Stimulated activated naive CD8-positive, alpha-beta T cell treated with anti-CD3 and anti-CD28 coated beads, Interleukin-15, Interleukin-2, amounts not matched to agents 100 ng/mL and 50 ng/mL, for 24 hours (primary cell): ENCODE measurements around the gene UNKL.

Source experiments
- H3K27ac Mint-ChIP-seq: one replicate; pipeline ENCODE4 v1.8.0; 2021; ENCODE audit warnings: mild to moderate bottlenecking, mixed read lengths
- H3K27me3 Mint-ChIP-seq: one replicate; pipeline ENCODE4 v1.8.0; 2021; ENCODE audit warnings: mixed read lengths
- H3K36me3 Mint-ChIP-seq: one replicate; pipeline ENCODE4 v1.8.0; 2021; ENCODE audit warnings: low read depth, mixed read lengths
- H3K4me1 Mint-ChIP-seq: one replicate; pipeline ENCODE4 v1.8.0; 2021; ENCODE audit warnings: low read depth, mixed read lengths
- H3K4me3 Mint-ChIP-seq: one replicate; pipeline ENCODE4 v1.8.0; 2021; ENCODE audit warnings: mild to moderate bottlenecking, mixed read lengths
- H3K9me3 Mint-ChIP-seq: one replicate; pipeline ENCODE4 v1.8.0; 2021; ENCODE audit warnings: mixed read lengths

Gene UNKL

DNA sequence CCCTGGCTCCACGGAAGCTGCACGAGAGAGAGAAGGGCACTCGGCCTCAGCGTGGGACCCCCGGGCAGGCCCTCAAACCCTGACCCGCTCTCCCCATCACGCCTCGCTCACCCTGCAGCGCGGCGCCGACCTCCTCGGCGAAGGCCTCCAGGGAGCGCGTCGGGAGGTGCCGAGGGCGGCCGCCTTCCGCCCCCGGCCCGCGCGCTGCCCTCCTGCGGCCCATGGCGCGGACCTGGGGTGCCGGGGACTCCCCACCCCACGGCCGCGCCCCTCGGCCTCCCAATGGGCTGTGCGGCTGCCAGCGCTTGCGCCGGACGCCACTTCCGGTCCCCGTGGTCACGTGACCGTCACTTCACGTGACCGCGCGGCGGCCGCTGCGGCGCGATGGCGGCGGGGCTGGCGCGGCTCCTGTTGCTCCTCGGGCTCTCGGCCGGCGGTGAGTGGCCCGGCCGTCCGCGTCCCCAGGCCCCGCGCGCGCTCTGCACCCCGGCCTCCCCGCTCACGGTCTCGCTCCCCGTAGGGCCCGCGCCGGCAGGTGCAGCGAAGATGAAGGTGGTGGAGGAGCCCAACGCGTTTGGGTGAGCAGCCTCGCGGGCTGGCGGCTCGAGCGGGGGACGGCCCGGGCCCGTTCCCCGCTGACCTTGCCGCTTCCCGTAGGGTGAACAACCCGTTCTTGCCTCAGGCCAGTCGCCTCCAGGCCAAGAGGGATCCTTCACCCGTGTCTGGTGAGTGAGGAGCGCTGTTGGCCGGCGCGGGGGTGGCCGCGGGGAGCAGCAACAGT lies 62.7 kb downstream of the UNKL start, which contains the start of the genes GNPTG and TSR3:
TSS of gene GNPTG (plus strand) at position 350 of the 781 bp plus-strand sequence. CDS start at position 385, 35 bp downstream.
TSS of gene TSR3 (minus strand) at position 297 of the 781 bp plus-strand sequence. CDS start at position 223, 74 bp downstream.
- H3K27me3 Mint-ChIP-seq, result no peaks in the 10 kb centered on the region
- peak within 1 kb of the TSS; percentile 90 for H3K4me3 Mint-ChIP-seq
- peak within 1 kb of the TSS; percentile 81 for H3K27ac Mint-ChIP-seq
- H3K4me1 Mint-ChIP-seq, result peaks cover 41% of the 10 kb centered on the region
- no peaks in the 10 kb centered on the region for H3K9me3 Mint-ChIP-seq
- peaks cover 12% of the 10 kb centered on the region for H3K36me3 Mint-ChIP-seq

DNA sequence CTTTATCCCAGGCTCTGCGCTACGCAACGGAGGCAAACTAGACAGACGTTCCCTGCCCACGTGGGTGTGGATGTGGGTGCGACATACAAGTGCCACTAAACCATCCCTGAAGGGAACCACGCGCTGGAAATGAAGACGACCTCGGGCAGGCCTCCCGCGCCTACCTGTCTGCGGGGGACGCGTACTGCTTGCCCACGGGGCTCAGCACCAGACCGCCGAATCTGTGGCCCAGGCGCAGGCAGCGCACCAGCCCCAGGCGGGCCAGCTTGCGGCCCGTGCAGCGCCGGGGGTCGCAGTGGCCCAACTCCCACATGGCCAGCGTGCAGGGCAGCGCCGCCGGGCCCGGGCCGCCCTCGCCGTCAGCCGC lies 63.3 kb downstream of the UNKL start:
- H3K4me3 Mint-ChIP-seq, result peak overlapping the region; percentile 87
- H3K36me3 Mint-ChIP-seq, result peaks cover 12% of the 10 kb centered on the region
- H3K27ac Mint-ChIP-seq, result peak overlapping the region; percentile 81
- no peaks in the 10 kb centered on the region for H3K27me3 Mint-ChIP-seq
- H3K9me3 Mint-ChIP-seq, result no peaks in the 10 kb centered on the region
- peaks cover 41% of the 10 kb centered on the region for H3K4me1 Mint-ChIP-seq

DNA sequence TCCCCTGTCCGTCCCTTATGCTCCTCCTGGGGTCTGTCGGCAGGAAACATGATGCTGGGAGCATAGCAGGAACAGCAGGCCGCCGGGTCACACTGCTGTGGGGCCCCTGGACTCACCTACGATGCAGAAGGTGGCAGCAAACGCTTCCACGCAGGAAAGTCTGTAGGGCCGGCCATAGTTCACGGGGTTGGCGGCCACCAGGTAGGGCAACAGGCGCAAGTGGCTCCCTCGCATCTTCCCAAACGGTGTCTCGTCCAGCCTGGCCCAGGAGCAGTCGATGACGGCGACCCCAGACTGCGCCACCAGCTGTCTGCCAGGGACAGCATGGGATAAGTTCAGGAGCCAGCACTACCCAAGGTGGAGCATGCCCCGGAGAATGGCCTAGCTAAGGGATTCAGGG lies 63.8 kb downstream of the UNKL start:
- Mint-ChIP-seq H3K27ac (peak overlapping the region; percentile 81), H3K36me3 (peaks cover 12% of the 10 kb centered on the region), H3K9me3 (no peaks in the 10 kb centered on the region), H3K4me1 (peaks cover 41% of the 10 kb centered on the region), H3K27me3 (no peaks in the 10 kb centered on the region), H3K4me3 (peak overlapping the region; percentile 87)

DNA sequence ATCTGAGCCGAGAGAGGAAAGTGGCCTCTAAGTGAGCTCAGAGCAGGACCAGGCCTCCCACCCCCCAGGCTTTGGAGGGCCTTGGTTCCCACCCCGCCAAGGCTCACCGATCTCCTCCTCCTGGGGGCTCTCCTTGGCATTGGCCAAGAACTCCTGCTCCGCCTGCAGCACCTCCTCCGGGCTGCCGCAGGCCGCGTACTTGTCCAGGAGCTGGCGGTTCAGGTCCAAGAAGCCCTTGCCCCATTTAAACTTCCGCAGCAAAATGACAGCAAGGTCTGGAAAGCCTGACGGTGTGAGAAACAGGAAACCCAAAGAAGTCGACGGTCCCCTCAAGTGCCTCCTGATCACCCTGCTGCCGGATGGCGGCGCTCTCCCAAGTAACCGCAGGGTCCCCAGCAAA lies 64.6 kb downstream of the UNKL start:
- H3K27me3 Mint-ChIP-seq, result no peaks in the 10 kb centered on the region
- H3K4me1 Mint-ChIP-seq, result peaks cover 37% of the 10 kb centered on the region
- H3K27ac Mint-ChIP-seq, result peak overlapping the region; percentile 49
- H3K4me3 Mint-ChIP-seq, result peak overlapping the region; percentile 87
- peaks cover 12% of the 10 kb centered on the region for H3K36me3 Mint-ChIP-seq
- H3K9me3 Mint-ChIP-seq, result no peaks in the 10 kb centered on the region

DNA sequence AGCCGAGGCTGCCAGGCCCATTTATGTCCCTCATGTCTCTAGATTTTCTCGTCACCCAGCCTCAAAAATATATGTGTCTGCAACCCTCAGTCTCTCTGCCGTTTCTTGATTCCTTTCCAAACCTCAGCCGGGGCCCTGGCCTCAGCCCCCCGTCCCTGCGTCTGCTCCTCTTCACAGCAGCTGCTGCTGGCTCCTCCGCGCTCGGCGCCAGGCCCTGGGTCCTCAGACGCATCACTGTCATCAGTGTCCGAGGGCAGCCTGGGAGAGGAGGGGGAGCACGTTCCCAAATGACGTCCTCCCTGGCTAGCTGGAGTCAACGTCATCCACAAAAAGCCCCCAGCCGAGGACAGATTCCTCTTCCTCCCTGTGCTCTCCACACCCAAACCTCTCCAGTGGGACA lies 65.2 kb downstream of the UNKL start:
- Mint-ChIP-seq H3K27ac (no peak overlapping the region), H3K27me3 (no peaks in the 10 kb centered on the region), H3K4me1 (peaks cover 33% of the 10 kb centered on the region), H3K36me3 (peaks cover 12% of the 10 kb centered on the region), H3K9me3 (no peaks in the 10 kb centered on the region), H3K4me3 (no peak overlapping the region)

DNA sequence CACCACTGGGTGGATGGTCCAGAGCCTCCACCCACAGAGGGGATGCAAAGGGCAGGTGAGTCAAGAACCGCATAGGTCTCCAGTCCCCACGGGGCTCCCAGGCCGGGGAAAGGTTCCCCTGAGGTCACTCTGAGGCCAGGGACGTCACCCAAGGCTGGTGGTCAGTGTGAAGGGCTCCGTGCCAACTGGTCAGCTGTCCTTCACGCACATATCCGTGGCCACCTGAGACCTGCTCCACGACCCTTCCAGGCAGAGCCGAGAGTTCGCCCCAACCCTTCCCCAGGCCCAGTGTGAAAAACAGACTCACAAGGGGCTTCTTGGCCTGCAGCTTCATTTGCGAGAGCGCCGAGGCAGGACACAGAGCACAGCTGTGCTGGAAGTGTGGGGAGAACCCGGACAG lies 65.6 kb downstream of the UNKL start:
- peaks cover 35% of the 10 kb centered on the region for H3K4me1 Mint-ChIP-seq
- no peaks in the 10 kb centered on the region for H3K9me3 Mint-ChIP-seq
- H3K4me3 Mint-ChIP-seq, result no peak overlapping the region
- H3K27me3 Mint-ChIP-seq, result no peaks in the 10 kb centered on the region
- H3K36me3 Mint-ChIP-seq, result peaks cover 12% of the 10 kb centered on the region
- no peak overlapping the region for H3K27ac Mint-ChIP-seq

DNA sequence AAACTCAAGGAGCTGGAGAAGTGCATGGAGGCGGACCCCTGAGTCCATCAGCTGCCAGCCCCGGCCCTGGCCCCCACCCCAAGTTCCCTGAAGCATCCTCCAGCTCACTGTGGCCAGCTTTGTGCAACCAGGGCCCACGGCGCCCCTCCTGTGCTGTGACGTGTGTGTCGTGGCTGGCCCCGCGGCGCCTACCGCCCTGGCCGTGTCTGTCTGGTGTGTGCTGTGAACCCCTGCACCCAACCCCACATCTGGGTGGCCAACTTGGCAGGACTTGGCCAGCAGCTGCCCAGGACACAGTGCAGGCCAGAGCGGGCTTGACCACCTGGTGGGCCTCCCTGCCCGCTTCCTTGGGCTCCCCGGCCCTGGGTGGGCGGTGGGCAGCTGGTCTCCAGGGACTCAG lies 66.1 kb downstream of the UNKL start:
- Mint-ChIP-seq H3K9me3 (no peaks in the 10 kb centered on the region), H3K36me3 (peaks cover 12% of the 10 kb centered on the region), H3K4me1 (peaks cover 32% of the 10 kb centered on the region), H3K27me3 (no peaks in the 10 kb centered on the region), H3K4me3 (no peak overlapping the region), H3K27ac (no peak overlapping the region)

DNA sequence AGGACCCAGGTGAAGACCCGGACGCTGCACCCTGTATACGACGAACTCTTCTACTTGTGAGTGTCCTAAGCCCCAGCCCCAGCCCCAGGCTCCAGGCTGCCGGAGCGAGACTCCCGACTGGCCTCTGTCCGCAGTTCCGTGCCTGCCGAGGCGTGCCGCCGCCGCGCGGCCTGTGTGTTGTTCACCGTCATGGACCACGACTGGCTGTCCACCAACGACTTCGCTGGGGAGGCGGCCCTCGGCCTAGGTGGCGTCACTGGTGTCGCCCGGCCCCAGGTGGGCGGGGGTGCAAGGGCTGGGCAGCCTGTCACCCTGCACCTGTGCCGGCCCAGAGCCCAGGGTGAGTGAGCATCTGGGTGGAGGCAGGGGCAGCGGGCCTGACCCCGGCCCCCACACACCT lies 66.5 kb downstream of the UNKL start:
- Mint-ChIP-seq H3K9me3 (no peaks in the 10 kb centered on the region), H3K27ac (no peak overlapping the region), H3K4me1 (peaks cover 32% of the 10 kb centered on the region), H3K27me3 (no peaks in the 10 kb centered on the region), H3K36me3 (peaks cover 12% of the 10 kb centered on the region), H3K4me3 (no peak overlapping the region)

DNA sequence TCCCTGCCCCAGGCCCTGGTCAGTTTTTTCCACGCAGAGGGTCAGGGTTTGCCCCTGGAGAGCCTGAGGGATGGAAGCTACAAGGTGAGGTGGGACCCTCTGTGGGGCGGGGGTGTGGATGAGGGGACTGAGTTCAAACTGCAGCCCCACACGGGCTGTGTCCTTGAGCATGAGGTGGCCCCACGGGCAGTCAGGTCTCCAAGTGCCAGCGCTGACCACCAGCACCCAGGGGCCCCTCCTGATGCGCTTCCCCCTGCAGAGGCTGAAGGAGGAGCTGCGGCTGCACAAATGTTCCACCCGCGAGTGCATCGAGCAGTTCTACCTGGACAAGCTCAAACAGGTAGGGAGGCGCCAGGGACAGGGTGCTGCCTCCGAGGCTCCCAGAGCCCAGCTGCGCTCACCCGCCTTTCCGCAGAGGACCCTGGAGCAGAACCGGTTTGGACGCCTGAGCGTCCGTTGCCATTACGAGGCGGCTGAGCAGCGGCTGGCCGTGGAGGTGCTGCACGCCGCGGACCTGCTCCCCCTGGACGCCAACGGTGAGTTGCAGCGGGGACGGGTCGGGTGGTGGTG lies 67.1 kb downstream of the UNKL start:
- H3K4me1 Mint-ChIP-seq, result peaks cover 33% of the 10 kb centered on the region
- no peak overlapping the region for H3K27ac Mint-ChIP-seq

DNA sequence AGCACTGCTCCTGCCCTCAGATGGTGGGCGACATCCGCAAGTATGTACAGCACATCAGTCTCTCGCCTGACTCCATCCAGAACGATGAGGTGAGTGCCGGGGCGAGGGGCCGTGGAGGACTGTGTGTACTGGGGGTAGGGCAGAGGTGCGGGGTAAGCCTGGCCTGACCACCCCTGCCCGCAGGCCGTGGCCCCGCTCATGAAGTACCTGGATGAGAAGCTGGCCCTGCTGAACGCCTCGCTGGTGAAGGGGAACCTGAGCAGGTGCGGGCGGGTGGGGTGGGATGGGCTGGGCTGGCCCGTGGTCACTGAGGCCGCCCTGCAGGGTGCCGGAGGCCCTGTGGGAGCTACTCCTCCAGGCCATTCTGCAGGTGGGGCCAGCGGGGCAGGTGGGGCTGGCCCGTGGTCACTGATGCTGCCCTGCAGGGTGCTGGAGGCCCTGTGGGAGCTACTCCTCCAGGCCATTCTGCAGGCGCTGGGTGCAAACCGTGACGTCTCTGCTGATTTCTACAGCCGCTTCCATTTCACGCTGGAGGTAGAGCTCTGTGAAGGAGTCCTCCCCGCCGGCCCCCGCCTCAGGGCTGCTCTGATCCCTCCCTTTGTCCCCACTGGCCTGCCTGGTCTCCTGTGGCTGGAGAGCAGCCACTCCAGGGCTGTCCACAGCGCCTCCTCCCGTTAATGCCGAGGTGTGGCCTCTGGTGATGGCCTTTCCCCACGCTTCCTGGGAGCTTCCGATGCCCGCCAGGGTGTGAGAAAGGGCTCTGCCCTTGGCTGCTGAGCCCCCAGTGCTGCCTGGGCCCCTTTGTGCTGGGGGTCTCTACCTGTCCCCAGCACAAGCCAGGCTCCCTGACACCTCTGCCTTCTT lies 67.8 kb downstream of the UNKL start:
- no peaks in the 10 kb centered on the region for H3K27me3 Mint-ChIP-seq
- H3K27ac Mint-ChIP-seq, result no peak overlapping the region
- H3K9me3 Mint-ChIP-seq, result no peaks in the 10 kb centered on the region
- peaks cover 37% of the 10 kb centered on the region for H3K4me1 Mint-ChIP-seq
- peaks cover 6% of the 10 kb centered on the region for H3K36me3 Mint-ChIP-seq
- no peak overlapping the region for H3K4me3 Mint-ChIP-seq

More for the DNA sequence above, 67.1 kb downstream of the UNKL start:
- no peaks in the 10 kb centered on the region for H3K27me3 Mint-ChIP-seq
- peaks cover 9% of the 10 kb centered on the region for H3K36me3 Mint-ChIP-seq
- H3K4me3 Mint-ChIP-seq, result no peak overlapping the region
- H3K9me3 Mint-ChIP-seq, result no peaks in the 10 kb centered on the region

DNA sequence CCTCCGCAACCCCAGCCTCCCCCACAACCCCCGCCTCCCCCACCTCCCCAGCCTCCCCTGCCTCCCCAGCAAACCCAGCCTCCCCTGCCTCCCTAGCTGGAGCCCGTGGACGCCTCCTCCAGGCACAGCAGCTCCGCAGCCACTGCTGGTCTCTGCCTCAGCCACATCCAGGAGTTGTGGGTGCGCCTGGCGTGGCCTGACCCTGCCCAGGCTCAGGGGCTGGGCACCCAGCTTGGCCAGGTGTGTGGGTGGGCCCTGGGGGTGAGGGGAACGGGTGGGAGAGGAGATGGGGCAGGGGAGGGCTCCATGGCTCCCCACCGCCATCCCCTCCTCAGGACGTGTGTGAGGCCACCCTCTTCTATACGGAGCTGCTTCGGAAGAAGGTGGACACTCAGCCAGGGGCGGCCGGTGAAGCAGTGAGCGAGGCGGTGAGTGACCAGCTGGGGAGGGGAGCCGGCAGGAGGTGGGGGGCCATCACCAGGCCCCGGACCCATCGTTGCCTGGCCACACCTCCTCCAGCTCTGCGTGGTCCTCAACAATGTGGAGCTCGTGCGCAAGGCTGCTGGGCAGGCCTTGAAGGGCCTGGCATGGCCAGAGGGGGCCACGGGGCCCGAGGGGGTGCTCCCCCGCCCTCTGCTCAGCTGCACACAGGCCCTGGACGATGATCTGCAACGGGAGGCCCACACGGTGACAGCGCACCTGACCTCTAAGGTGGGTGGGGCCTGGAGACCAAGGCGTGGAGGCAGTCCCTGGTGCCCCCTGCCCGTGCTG lies 68.7 kb downstream of the UNKL start:
- H3K36me3 Mint-ChIP-seq, result peaks cover 6% of the 10 kb centered on the region
- no peaks in the 10 kb centered on the region for H3K9me3 Mint-ChIP-seq
- no peaks in the 10 kb centered on the region for H3K27me3 Mint-ChIP-seq
- no peak overlapping the region for H3K27ac Mint-ChIP-seq
- H3K4me3 Mint-ChIP-seq, result no peak overlapping the region
- peaks cover 34% of the 10 kb centered on the region for H3K4me1 Mint-ChIP-seq

DNA sequence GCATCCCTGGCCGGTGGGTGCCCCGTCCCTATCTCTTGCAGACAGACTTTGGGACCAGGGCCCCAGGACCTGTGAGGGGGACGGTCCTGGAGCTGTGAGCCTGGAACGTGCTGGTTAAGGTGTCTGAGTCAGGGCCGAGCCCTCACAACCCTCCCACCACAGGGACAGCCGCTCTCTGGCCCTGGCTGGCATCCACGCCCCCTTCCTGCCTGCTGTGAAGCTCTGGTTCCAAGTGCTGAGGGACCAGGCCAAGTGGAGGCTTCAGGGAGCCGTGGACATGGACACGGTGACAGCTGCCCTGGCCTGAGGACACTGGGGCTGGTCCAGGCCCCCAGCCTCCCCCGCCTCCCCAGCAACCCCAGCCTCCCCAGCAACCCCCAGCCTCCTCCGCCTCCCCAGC lies 69.4 kb downstream of the UNKL start:
- no peak overlapping the region for H3K27ac Mint-ChIP-seq
- peaks cover 26% of the 10 kb centered on the region for H3K4me1 Mint-ChIP-seq
- H3K4me3 Mint-ChIP-seq, result no peak overlapping the region
- no peaks in the 10 kb centered on the region for H3K27me3 Mint-ChIP-seq
- peaks cover 6% of the 10 kb centered on the region for H3K36me3 Mint-ChIP-seq
- H3K9me3 Mint-ChIP-seq, result no peaks in the 10 kb centered on the region

DNA sequence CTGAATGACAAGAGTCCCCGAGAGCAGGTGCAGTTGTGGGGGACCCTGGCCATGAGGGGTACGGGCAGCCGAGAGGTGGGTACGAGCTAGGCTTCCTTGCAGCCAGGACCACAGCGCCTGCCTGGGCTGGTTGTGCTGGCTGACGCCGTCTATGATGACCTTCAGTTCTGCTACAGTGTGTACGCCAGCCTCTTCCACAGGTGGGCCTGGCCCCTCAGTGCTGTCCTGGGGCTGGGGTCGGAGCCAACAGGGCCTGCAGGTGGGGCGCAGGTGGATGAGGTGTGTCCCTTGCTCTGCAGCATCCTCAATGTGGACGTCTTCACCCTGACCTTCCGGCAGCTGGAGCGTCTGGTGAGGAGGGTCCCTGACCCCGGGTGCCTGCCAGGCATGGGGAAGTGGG lies 70.0 kb downstream of the UNKL start:
- H3K27ac Mint-ChIP-seq, result no peak overlapping the region

DNA sequence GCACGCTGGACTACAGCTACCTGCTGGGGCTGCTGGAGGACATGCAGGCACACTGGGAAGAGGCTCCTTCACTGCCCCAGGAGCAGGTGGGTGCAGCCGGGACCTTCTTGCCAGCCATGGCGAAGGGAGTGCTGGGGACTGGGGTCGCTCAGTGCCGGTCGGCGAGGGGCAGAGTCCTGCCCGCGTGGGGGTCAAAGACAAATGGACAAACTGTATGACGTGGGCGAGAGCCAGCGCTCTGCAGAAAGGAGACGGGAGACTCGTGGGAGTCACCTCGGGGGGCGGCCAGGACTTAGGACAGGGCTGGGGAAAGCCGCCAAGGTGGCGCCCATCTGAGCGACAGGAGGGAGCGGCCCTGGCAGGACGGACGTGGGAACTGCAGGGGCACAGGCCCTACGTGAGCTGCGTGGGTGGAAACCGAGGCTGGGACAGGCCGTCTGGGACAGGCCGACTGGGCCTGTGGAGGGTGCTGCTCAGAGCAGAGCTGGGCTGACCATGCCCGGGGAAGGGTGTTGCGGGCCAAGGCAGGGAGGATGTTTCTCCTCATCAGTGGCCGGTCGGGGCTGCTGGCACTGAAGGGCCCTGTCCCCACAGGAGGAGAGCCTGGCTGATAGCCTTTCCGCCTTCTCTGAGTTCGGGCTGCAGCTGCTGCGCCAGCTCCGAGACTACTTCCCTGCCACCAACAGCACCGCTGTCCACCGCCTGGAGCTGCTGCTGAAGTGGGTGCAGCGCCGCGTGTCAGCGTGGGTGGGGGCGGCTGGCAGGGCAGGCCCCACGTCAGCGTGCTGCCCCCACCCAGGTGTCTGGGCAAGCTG lies 70.9 kb downstream of the UNKL start:
- H3K4me1 Mint-ChIP-seq, result peaks cover 25% of the 10 kb centered on the region
- H3K4me3 Mint-ChIP-seq, result peak overlapping the region; percentile 35
- no peaks in the 10 kb centered on the region for H3K9me3 Mint-ChIP-seq
- H3K27ac Mint-ChIP-seq, result peak overlapping the region; percentile 71
- no peaks in the 10 kb centered on the region for H3K36me3 Mint-ChIP-seq
- H3K27me3 Mint-ChIP-seq, result no peaks in the 10 kb centered on the region

More for the DNA sequence above, 70.0 kb downstream of the UNKL start:
- Mint-ChIP-seq H3K4me3 (no peak overlapping the region), H3K36me3 (peaks cover 5% of the 10 kb centered on the region), H3K4me1 (peaks cover 25% of the 10 kb centered on the region), H3K9me3 (no peaks in the 10 kb centered on the region), H3K27me3 (no peaks in the 10 kb centered on the region)
